NCI-H2081 (cell line): ENCODE measurements around the gene TMEM79.
"Not testable (repeated sequence)": the region's sequence is repeated elsewhere in the genome, so short reads cannot be mapped to it uniquely, and the experiment has no call there.

Experiments used
- DNase-seq, 2 experiments: peaks; one replicate each; lab custom pipeline; 2025; lab: John Stamatoyannopoulos, UW

Gene TMEM79

GRCh38 chr1:156303241-156303640 is 19.1 kb downstream of the TMEM79 start:
- DNase-seq, result no peak

GRCh38 chr1:156305215-156305614 is 21.1 kb downstream of the TMEM79 start:
- DNase-seq, result no peak

GRCh38 chr1:156308078-156308477 is 24.0 kb downstream of the TMEM79 start:
- no peak for DNase-seq

- no peak for DNase-seq
Observed at GRCh38 chr1:156310962-156311361, 26.8 kb downstream of the TMEM79 start.

- no peak for DNase-seq
Observed at GRCh38 chr1:156316909-156317308, 32.8 kb downstream of the TMEM79 start.

- DNase-seq, result peak in 1 of 2 experiments; percentile 21
Observed at GRCh38 chr1:156319664-156320063, 35.5 kb downstream of the TMEM79 start.

GRCh38 chr1:156320560-156320959 is 36.4 kb downstream of the TMEM79 start:
- DNase-seq, result no peak

GRCh38 chr1:156323179-156323578 is 39.1 kb downstream of the TMEM79 start:
- not testable (repeated sequence) for DNase-seq

GRCh38 chr1:156336242-156336641 is 52.1 kb downstream of the TMEM79 start:
- DNase-seq, result peak in 1 of 2 experiments; percentile 31

- no peak for DNase-seq
Observed at GRCh38 chr1:156337052-156337887, 53.1 kb downstream of the TMEM79 start.

GRCh38 chr1:156337888-156338179 is 53.7 kb downstream of the TMEM79 start:
- no peak for DNase-seq

- peak; percentile 100 for DNase-seq
Observed at GRCh38 chr1:156338180-156338976, 54.3 kb downstream of the TMEM79 start, which contains the start of the genes CCT3 and TSACC. CCT3 (minus strand) TSS chr1:156338292; CDS start chr1:156338184, 108 bp downstream. TSACC (plus strand) TSS chr1:156338526; CDS start chr1:156339758, 1,232 bp downstream.
